Sigmoid colon (tissue), 4 donors: ENCODE data around the gene PMF1.

Source experiments
- EP300 ChIP-seq, 4 donors: sonication (generic); formaldehyde crosslinking; IDR thresholded peaks; one replicate each; pipeline ENCODE4 v1.6.1; 2017; ENCODE audit warnings: antibody characterized with exemption in 4 of 4
- POLR2A ChIP-seq, 2 donors: fragments of 450-650 bp; IDR thresholded peaks; one replicate each; pipeline ENCODE4 v1.6.1; 2016; ENCODE audit warnings: antibody characterized with exemption in 2 of 2, mild to moderate bottlenecking in 2 of 2, moderate library complexity in 2 of 2
- TF ChIP-seq, protein P1 (sequence below), 4 experiments: fragments of 450-650 bp in 3 of 4; fragments of 200-600 bp in 1 of 4; IDR thresholded peaks; one replicate each; pipeline ENCODE4 v1.5.1; 2016 to 2019; ENCODE audit warnings: antibody characterized with exemption in 4 of 4, mild to moderate bottlenecking in 3 of 4, moderate library complexity in 2 of 4

GRCh38 chr1:156193208-156193487 is 19.7 kb upstream of the PMF1 start:
- TF ChIP-seq, protein P1, sequence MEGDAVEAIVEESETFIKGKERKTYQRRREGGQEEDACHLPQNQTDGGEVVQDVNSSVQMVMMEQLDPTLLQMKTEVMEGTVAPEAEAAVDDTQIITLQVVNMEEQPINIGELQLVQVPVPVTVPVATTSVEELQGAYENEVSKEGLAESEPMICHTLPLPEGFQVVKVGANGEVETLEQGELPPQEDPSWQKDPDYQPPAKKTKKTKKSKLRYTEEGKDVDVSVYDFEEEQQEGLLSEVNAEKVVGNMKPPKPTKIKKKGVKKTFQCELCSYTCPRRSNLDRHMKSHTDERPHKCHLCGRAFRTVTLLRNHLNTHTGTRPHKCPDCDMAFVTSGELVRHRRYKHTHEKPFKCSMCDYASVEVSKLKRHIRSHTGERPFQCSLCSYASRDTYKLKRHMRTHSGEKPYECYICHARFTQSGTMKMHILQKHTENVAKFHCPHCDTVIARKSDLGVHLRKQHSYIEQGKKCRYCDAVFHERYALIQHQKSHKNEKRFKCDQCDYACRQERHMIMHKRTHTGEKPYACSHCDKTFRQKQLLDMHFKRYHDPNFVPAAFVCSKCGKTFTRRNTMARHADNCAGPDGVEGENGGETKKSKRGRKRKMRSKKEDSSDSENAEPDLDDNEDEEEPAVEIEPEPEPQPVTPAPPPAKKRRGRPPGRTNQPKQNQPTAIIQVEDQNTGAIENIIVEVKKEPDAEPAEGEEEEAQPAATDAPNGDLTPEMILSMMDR (IDR thresholded peaks at IDR 0.05): no peak
- no peak for TF ChIP-seq POLR2A (IDR thresholded peaks at IDR 0.05)
- no peak for TF ChIP-seq EP300 (IDR thresholded peaks at IDR 0.05)
